ENCODE results near the gene NPFFR2. TPM values are rescaled to one million over a fixed set of nuclear protein-coding genes. Genes with fewer than 3 reads are reported as not detected.
"Not testable (repeated sequence)": the region's sequence is repeated elsewhere in the genome, so short reads cannot be mapped to it uniquely, and the experiment has no call there.

Gene NPFFR2
- polyA plus RNA-seq, 3 donors = not detected

DNA sequence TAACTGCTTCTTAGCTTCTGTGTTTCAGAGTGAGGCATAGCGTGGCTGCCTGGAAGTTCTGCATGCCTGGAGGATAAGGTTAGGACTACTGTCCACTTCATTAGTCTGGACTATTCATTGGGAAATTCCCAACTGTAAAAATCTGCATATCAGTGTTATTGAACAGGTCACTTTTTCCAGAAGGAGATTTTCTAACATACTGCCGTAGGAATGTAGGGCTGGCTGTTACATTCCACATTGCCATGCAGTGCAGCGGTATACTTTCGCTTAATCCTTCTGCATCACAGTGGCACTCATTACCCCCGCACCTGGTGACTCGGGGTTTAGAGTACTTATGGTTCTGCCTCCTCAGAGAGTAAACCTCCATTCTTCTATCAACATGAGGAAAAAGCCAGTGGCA, 104.6 kb downstream of the NPFFR2 start:
- Histone ChIP-seq H3K4me3 (replicated peaks in 1 of 3; ENCODE audit: low read depth in 2 of 3, low read length in 3 of 3) (no peak overlapping the region), H3K4me2 (replicated peaks; ENCODE audit: extremely low read depth, low read length, poor library complexity, severe bottlenecking) (no peak overlapping the region), H3K27ac (ENCODE audit: low read depth in 1 of 2, low read length in 2 of 2) (no peak overlapping the region), H3K79me2 (ENCODE audit: insufficient read depth, low read length) (no peaks in the 10 kb centered on the region), H3K4me1 (ENCODE audit: control insufficient read depth in 1 of 2, insufficient read depth in 2 of 2, low read length in 2 of 2) (no peaks in the 10 kb centered on the region), H3K36me3 (replicated peaks in 1 of 2; ENCODE audit: control insufficient read depth in 1 of 2, insufficient read depth in 2 of 2, low read length in 2 of 2) (no peaks in the 10 kb centered on the region), H3K9ac (ENCODE audit: insufficient read depth, low read length, poor library complexity, severe bottlenecking) (no peak overlapping the region), H2AFZ (ENCODE audit: insufficient read depth, low read depth, low read length, poor library complexity, severe bottlenecking) (no peak overlapping the region), H3K9me3 (replicated peaks in 1 of 2; ENCODE audit: control insufficient read depth in 1 of 2, insufficient read depth in 1 of 2, low read length in 2 of 2) (no peaks in the 10 kb centered on the region), H4K20me1 (ENCODE audit: insufficient read depth, low read length) (no peaks in the 10 kb centered on the region), H3K27me3 (ENCODE audit: control insufficient read depth in 2 of 2, insufficient read depth in 2 of 2, low read length in 2 of 2) (no peaks in the 10 kb centered on the region)
- intact Hi-C loops (cut with micrococcal nuclease) = no loop called here
- no peak for DNase-seq
- Mint-ChIP-seq H3K27me3 (ENCODE audit: low read depth in 3 of 3) (peaks cover 0 to 1% (median 0%) of the 10 kb centered on the region in 3 donors), H3K27ac (no peak overlapping the region), H3K9me3 (peaks cover 0 to 6% (median 2%) of the 10 kb centered on the region in 7 donors), H3K4me1 (no peaks in the 10 kb centered on the region), H3K36me3 (no peaks in the 10 kb centered on the region), H3K4me3 (no peak overlapping the region)
- WGBS (ENCODE audit: insufficient coverage) = 100% methylated on average over 2 of the region's 6 CpGs
- TF ChIP-seq, protein P1, sequence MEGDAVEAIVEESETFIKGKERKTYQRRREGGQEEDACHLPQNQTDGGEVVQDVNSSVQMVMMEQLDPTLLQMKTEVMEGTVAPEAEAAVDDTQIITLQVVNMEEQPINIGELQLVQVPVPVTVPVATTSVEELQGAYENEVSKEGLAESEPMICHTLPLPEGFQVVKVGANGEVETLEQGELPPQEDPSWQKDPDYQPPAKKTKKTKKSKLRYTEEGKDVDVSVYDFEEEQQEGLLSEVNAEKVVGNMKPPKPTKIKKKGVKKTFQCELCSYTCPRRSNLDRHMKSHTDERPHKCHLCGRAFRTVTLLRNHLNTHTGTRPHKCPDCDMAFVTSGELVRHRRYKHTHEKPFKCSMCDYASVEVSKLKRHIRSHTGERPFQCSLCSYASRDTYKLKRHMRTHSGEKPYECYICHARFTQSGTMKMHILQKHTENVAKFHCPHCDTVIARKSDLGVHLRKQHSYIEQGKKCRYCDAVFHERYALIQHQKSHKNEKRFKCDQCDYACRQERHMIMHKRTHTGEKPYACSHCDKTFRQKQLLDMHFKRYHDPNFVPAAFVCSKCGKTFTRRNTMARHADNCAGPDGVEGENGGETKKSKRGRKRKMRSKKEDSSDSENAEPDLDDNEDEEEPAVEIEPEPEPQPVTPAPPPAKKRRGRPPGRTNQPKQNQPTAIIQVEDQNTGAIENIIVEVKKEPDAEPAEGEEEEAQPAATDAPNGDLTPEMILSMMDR (IDR thresholded peaks at IDR 0.05) = no peak

DNA sequence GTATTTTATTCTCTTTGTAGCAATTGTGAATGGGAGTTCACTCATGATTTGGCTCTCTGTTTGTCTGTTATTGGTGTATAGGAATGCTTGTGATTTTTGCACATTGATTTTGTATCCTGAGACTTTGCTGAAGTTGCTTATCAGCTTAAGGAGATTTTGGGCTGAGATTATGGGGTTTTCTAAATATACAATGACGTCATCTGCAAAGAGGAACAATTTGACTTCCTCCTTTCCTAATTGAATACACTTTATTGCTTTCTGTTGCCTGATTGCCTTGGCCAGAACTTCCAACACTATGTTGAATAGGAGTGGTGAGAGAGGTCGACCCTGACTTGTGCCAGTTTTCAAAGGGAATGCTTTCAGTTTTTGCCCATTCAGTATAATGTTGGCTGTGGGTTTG, 108.2 kb downstream of the NPFFR2 start:
- no CpG with 5 or more reads among the region's 2 CpGs for WGBS (ENCODE audit: insufficient coverage)
- H3K9me3 Mint-ChIP-seq = peaks cover 0 to 12% (median 4%) of the 10 kb centered on the region in 7 donors

More for the DNA sequence above, 108.2 kb downstream of the NPFFR2 start:
- H3K4me3 Mint-ChIP-seq; H3K9me3 ChIP-seq (replicated peaks in 1 of 2; ENCODE audit: control insufficient read depth in 1 of 2, insufficient read depth in 1 of 2, low read length in 2 of 2); H3K4me2 ChIP-seq (replicated peaks; ENCODE audit: extremely low read depth, low read length, poor library complexity, severe bottlenecking); H3K79me2 ChIP-seq (ENCODE audit: insufficient read depth, low read length); H3K27ac ChIP-seq (ENCODE audit: low read depth in 1 of 2, low read length in 2 of 2); H3K36me3 Mint-ChIP-seq; H3K9ac ChIP-seq (ENCODE audit: insufficient read depth, low read length, poor library complexity, severe bottlenecking); H3K27ac Mint-ChIP-seq; H2AFZ ChIP-seq (ENCODE audit: insufficient read depth, low read depth, low read length, poor library complexity, severe bottlenecking); H4K20me1 ChIP-seq (ENCODE audit: insufficient read depth, low read length); H3K27me3 Mint-ChIP-seq (ENCODE audit: low read depth in 3 of 3); H3K4me3 ChIP-seq (replicated peaks in 1 of 3; ENCODE audit: low read depth in 2 of 3, low read length in 3 of 3); DNase-seq; intact Hi-C loops (cut with micrococcal nuclease); H3K4me1 Mint-ChIP-seq; H3K27me3 ChIP-seq (ENCODE audit: control insufficient read depth in 2 of 2, insufficient read depth in 2 of 2, low read length in 2 of 2); H3K36me3 ChIP-seq (replicated peaks in 1 of 2; ENCODE audit: control insufficient read depth in 1 of 2, insufficient read depth in 2 of 2, low read length in 2 of 2); H3K4me1 ChIP-seq (ENCODE audit: control insufficient read depth in 1 of 2, insufficient read depth in 2 of 2, low read length in 2 of 2): not testable (repeated sequence)

Data from CD14-positive monocyte (primary cell).